DOHH2 (cell line): Measurements from ENCODE around the gene SMYD1.

ENCODE experiments used
- H3F3A ChIP-seq: fragments of 200-600 bp; sonication (generic), shearing (Covaris generic); 2 replicates; pipeline ENCODE4 v1.6.0; 2016; ENCODE audit warnings: antibody characterized with exemption, mild to moderate bottlenecking; ENCODE audit not compliant: control insufficient read depth, insufficient read depth
- H3K27ac ChIP-seq: fragments of 200-600 bp; sonication (generic); 2 replicates; pipeline ENCODE4 v1.5.1; 2014; ENCODE audit warnings: low read depth, mild to moderate bottlenecking, low read length, moderate library complexity
- H3K27me3 ChIP-seq: fragments of 200-600 bp; sonication (generic); 2 replicates; pipeline ENCODE4 v1.6.1; 2014; ENCODE audit warnings: mild to moderate bottlenecking, low read length, mixed read lengths; ENCODE audit not compliant: control insufficient read depth
- H3K36me3 ChIP-seq: fragments of 200-600 bp; sonication (generic); 2 replicates; pipeline ENCODE4 v1.6.1; 2014; ENCODE audit warnings: mild to moderate bottlenecking, low read length, moderate library complexity, mixed read lengths; ENCODE audit not compliant: control insufficient read depth
- H3K4me1 ChIP-seq: fragments of 200-600 bp; sonication (generic); 2 replicates; pipeline ENCODE4 v1.6.1; 2014; ENCODE audit warnings: mild to moderate bottlenecking, low read length, mixed read lengths; ENCODE audit not compliant: control insufficient read depth
- H3K4me2 ChIP-seq: fragments of 200-600 bp; sonication (generic); 2 replicates; pipeline ENCODE4 v1.6.0; 2014; ENCODE audit warnings: mild to moderate bottlenecking, low read length, moderate library complexity
- H3K4me3 ChIP-seq: fragments of 200-600 bp; sonication (generic); 2 replicates; pipeline ENCODE4 v1.5.1; 2014; ENCODE audit warnings: mild to moderate bottlenecking, low read length, mixed read lengths
- H3K79me2 ChIP-seq: fragments of 200-600 bp; sonication (generic); 2 replicates; pipeline ENCODE4 v1.6.1; 2014; ENCODE audit warnings: mild to moderate bottlenecking, low read length, mixed read lengths; ENCODE audit not compliant: control insufficient read depth
- H3K9me2 ChIP-seq: fragments of 200-600 bp; sonication (generic); replicated peaks from 2 replicates; pipeline ENCODE4 v1.6.1; 2014; ENCODE audit warnings: mild to moderate bottlenecking, low read length, mixed read lengths; ENCODE audit not compliant: control insufficient read depth
- H3K9me3 ChIP-seq: fragments of 200-600 bp; sonication (generic); 2 replicates; pipeline ENCODE4 v1.6.1; 2014; ENCODE audit warnings: antibody characterized with exemption, low read length, mixed read lengths; ENCODE audit not compliant: control insufficient read depth, insufficient read depth
- H4K20me1 ChIP-seq: fragments of 200-600 bp; sonication (generic); 2 replicates; pipeline ENCODE4 v1.6.0; 2014; ENCODE audit warnings: low read depth, mild to moderate bottlenecking, antibody characterized with exemption, low read length, moderate library complexity; ENCODE audit not compliant: control insufficient read depth, insufficient read depth
- CTCF ChIP-seq: fragments of 200-600 bp; sonication (generic); IDR thresholded peaks from one replicate; pipeline ENCODE4 v1.5.1; 2014; ENCODE audit warnings: antibody characterized with exemption, mild to moderate bottlenecking, low read depth, low read length; ENCODE audit not compliant: poor library complexity, severe bottlenecking
- EZH2phosphoT487 ChIP-seq: fragments of 200-600 bp; sonication (generic); IDR thresholded peaks from 2 replicates; pipeline ENCODE4 v1.6.1; 2017; ENCODE audit warnings: borderline replicate concordance, mild to moderate bottlenecking, antibody characterized with exemption, low read length, moderate library complexity, mixed read lengths

SMYD1 gene

DNA sequence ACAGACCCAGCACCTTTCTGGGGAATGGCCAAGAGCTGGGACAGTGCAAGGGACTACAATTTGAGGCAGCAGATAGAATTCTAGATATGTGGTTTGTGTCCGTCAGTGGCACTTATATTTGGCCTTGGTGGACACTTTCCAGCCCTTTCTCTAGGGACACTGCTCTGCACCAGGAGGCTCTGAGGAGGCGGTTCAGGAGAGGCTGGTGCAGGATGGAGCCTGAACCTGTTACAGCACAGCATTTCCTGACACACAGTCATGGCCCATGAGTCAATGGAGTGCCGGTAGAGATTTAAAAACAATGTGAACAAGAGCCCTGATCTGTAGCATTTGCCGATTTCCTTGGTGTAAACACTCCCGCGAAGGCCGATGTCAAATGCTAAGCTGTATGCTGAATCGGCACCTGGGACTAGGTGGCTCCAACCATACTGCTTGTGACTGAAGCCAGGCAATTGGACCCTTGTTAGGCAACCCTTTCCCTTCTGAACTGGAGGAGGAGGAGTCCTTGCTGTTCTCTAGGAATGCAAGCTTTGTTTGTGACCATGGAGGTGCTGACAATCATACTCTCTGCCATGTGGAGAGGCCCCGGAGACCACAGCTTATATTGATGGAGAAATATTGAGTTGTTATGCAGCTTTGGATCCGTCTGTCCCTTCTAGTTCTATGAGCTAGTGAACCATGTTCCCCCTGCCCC lies 48.3 kb downstream of the SMYD1 start:
- no peaks in the 10 kb centered on the region for H3K4me1 ChIP-seq
- H3K9me2 ChIP-seq: no peaks in the 10 kb centered on the region
- H3K4me3 ChIP-seq: no peak overlapping the region
- no peak overlapping the region for H3K4me2 ChIP-seq
- TF ChIP-seq CTCF (no peak), EZH2phosphoT487 (no peak)
- peaks cover 9% of the 10 kb centered on the region; the same call in 1 of the 2 replicates for H3K27me3 ChIP-seq
- H4K20me1 ChIP-seq: no peaks in the 10 kb centered on the region
- H3K79me2 ChIP-seq: no peaks in the 10 kb centered on the region
- no peaks in the 10 kb centered on the region for H3K9me3 ChIP-seq
- no peaks in the 10 kb centered on the region for H3K36me3 ChIP-seq
- no peak overlapping the region for H3K27ac ChIP-seq
- H3F3A ChIP-seq: no peaks in the 10 kb centered on the region

GRCh38 chr2:88116669-88117432 lies 49.2 kb downstream of the SMYD1 start:
- H3K4me2 ChIP-seq: no peak overlapping the region
- no peak overlapping the region for H3K4me3 ChIP-seq
- H3K36me3 ChIP-seq: no peaks in the 10 kb centered on the region
- no peaks in the 10 kb centered on the region for H3K79me2 ChIP-seq
- H3K27ac ChIP-seq: no peak overlapping the region
- no peaks in the 10 kb centered on the region for H3K9me3 ChIP-seq
- H3K27me3 ChIP-seq: peaks cover 9% of the 10 kb centered on the region; the same call in 1 of the 2 replicates
- no peaks in the 10 kb centered on the region for H3K9me2 ChIP-seq
- H3F3A ChIP-seq: no peaks in the 10 kb centered on the region
- H4K20me1 ChIP-seq: no peaks in the 10 kb centered on the region
- H3K4me1 ChIP-seq: no peaks in the 10 kb centered on the region
- no peak for TF ChIP-seq CTCF
- no peak for TF ChIP-seq EZH2phosphoT487

DNA sequence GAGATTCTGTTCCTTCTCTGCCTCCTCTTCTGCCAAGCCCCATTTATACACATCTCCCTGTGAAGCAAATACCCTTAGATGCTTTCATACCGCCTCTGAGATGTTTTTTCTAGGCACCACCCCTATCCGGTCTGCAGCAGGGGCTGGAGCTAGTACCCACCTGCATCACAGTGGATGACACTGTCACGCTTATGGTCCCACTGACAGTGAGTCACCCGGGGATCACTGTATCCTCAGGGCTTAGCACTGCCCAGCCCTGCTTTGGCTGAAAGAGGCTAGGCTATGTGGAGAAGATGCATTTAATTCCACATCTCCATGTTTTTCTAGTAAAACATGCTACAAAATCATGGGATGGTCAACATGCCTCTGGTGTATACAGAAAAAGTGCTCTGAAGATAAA lies 50.3 kb downstream of the SMYD1 start:
- Histone ChIP-seq H3K36me3 (no peaks in the 10 kb centered on the region), H3K4me2 (no peak overlapping the region), H3K79me2 (no peaks in the 10 kb centered on the region), H3F3A (no peaks in the 10 kb centered on the region), H3K27me3 (peaks cover 6% of the 10 kb centered on the region; the same call in 1 of the 2 replicates), H3K4me1 (no peaks in the 10 kb centered on the region), H4K20me1 (no peaks in the 10 kb centered on the region), H3K9me2 (no peaks in the 10 kb centered on the region), H3K4me3 (no peak overlapping the region), H3K27ac (no peak overlapping the region), H3K9me3 (no peaks in the 10 kb centered on the region)
- TF ChIP-seq EZH2phosphoT487: no peak
- TF ChIP-seq CTCF: no peak
